CD4-positive, alpha-beta T cell treated with Interleukin-17A for 4 hours (primary cell): ENCODE results near the gene CXCL12.

Source experiments
- DNase-seq: peaks from one replicate; pipeline ENCODE4 v3.0.0-alpha.2; 2020; ENCODE audit warnings: mixed read lengths

The CXCL12 gene

DNA sequence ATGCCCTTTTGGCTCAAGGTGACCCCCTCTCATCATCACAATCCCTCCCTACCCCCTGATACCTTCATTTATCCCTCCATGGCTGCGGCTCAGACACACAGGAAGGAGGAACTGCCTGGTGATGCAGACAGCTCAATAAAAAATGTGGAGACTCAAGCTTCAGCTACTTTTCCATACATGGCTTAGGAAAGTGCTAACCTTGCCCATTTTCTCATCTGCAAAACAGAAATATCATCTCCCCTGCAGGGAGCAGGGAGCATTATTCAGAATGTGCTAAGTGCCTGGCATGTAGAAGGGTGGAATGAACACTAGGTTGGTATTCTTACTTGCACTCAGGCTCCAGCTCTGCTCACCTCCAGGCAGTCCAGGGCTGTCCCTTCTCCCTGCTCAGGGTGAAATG is 23.8 kb downstream of the CXCL12 start:
- no peak for DNase-seq

GRCh38 chr10:44358080-44358771 is 26.7 kb downstream of the CXCL12 start:
- no peak for DNase-seq

DNA sequence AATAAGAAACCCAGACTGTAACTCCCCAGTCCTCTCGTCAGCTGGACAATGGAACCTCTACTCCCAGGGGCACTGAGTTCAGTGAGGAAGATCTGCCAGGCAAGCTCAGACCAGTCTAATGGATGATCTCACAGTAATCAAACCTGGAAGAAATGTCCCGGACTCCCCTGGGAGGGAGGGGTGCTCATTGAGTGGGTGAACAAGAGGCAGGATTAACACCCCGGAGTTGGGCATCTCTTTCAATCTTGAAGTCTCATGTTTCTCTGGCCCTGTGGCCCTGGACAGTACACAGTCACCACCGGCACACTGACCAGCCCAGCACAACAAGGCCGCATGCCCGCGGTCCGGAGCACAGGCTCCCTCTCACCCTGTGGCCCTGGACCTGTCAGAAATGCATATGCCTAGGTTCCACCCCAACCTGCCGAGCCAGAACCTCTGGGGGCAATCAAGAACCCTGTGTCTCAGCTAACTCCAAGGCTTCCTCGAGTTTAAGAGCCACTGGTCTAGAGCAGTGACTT is 27.8 kb downstream of the CXCL12 start:
- DNase-seq = no peak

DNA sequence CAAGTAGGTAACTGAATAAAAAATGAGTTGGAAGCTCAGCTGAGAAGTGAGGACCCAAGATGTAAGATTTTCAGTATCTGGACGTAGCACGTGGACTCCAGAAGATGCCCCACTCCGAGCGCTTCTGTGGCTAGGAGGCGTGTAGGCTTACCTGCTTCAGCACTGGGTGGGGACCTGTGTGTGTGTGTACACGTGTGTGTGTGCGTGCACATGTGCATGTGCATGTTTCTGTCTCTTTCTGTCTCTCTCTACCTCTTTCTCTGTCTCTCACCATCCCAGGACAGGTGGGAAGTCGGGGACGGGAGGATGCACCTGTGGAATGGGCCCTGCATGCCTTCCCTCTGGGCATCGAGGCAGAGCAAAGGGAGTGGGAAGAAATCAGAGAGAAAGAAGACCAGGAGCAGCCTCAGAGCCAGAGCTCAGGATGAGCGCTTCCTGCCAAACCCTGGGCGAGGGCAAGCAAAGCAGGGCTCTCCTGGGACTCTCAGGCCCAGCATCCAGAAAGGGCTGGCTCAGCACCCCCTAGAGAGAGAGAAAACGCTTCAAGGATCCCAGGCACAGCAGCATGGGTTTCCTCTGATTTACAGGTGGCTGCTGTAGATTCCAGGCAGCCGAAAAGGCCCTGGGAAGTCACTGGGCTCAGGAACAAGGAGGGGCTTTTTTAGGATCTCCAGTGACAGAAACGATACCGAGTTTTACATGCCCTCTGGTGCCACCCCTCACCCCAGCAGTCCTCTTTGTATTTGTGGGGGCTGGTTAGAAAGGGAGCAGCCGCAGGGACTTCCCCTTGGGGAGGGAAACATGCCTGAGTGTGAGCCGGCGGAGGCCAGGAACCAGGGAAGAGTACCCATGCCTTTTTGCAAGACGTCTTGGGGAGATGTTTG is 28.5 kb downstream of the CXCL12 start:
- no peak for DNase-seq

GRCh38 chr10:44355630-44356029 is 29.3 kb downstream of the CXCL12 start:
- no peak for DNase-seq

- no peak for DNase-seq
Measured at GRCh38 chr10:44354771-44355170, 30.1 kb downstream of the CXCL12 start.

DNA sequence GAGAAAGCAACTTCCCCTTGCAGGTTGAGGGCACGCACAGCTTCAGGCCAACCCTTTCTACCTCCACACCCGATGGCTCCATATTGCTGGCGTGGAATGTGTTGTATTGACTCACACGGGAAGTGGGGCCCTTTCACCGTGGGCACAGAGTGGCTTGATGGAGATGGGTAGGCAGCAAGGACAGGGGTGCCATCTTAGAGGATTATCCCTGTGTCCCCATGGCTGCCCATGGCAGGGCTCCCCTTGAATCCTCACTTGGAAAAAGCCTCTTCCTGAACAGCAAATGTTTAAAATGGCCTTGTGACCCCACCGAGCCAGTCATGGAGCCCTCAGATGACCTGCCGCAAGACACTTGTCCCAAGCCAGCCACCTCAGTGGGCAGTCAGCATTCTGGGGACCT is 31.2 kb downstream of the CXCL12 start:
- DNase-seq = no peak

- DNase-seq = no peak
Measured at GRCh38 chr10:44353128-44353390, 31.8 kb downstream of the CXCL12 start.

GRCh38 chr10:44352316-44353127 is 32.4 kb downstream of the CXCL12 start:
- no peak for DNase-seq

DNA sequence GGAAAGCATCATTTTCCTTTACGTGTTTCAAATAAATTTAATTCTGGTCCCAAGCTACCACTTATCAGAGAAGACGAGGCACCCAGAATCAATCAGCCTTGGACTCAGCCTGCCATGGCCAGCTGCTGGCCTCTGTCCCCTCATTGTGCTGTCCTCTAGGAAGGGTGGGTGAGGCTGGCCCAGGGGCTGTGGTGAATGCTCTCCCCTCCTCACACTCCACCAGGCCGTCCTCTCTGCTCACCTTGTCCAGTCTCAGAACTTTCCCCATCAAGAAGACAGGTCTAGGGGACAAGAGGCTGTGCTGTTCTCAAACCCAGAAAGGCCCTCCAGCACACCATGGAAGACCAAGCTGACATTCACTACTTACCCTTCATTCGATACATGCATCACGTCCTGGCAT is 36.4 kb downstream of the CXCL12 start:
- no peak for DNase-seq

GRCh38 chr10:44347609-44348400 is 37.1 kb downstream of the CXCL12 start:
- DNase-seq = no peak

- no peak for DNase-seq
Measured at GRCh38 chr10:44344727-44345126, 40.2 kb downstream of the CXCL12 start.

DNA sequence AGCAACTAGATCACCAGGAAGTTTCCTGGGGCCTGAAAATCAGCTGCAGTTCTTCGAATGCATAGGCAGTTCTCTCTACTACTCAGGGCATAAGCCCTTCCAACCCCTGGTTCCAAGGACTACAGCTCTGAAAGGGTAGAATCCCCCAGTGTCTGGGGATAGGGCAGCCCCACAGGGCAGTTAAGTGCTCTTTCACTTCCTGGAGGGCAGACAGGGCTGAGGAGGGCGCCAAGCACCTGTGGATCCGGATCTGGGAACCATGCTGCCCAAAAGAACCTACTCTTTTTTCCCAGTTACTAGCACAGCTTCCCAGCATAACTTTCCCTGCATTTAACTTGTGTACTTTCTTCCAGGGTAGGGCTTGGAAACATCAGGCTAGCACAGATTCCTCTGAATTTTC is 41.1 kb downstream of the CXCL12 start:
- no peak for DNase-seq

- DNase-seq = no peak
Measured at GRCh38 chr10:44341886-44342285, 43.0 kb downstream of the CXCL12 start.

GRCh38 chr10:44340557-44340956 is 44.3 kb downstream of the CXCL12 start:
- DNase-seq = no peak

- DNase-seq = no peak
Measured at GRCh38 chr10:44339218-44339617, 45.7 kb downstream of the CXCL12 start.

- DNase-seq = no peak
Measured at GRCh38 chr10:44337081-44337480, 47.8 kb downstream of the CXCL12 start.

DNA sequence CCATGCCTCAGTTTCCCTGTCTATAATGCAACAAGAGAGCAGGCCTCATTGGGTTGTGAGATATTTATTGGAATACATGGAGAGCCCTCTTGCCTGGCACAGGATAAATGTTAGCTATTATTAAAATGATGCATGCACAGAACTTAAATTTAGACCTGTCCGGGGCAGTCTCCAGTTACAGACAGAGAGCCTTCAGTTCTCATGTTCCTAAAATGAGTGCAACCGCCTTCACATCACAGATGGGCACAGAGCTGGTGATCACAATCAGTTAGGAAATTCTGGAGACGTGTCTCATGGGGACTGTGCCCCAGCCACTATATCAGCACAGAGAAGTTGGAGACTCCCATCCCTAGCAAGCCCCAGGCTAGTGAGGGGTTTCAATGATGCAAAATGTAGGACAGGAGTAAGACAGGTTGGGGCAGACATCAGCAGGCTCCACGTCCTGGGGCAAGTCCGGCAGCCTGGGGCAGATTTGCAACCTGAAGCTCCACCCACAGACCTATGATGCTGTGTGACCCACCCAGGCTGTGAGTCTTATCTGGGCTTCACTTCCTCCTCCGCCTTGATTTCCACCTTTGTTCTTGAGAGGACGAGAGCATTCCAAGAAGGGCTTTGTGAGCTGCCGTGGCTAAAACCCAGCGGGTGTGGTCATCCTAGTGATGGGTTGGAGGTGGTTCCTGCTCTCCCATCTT is 49.4 kb downstream of the CXCL12 start:
- DNase-seq = no peak

- no peak for DNase-seq
Measured at GRCh38 chr10:44334621-44335184, 50.2 kb downstream of the CXCL12 start.

DNA sequence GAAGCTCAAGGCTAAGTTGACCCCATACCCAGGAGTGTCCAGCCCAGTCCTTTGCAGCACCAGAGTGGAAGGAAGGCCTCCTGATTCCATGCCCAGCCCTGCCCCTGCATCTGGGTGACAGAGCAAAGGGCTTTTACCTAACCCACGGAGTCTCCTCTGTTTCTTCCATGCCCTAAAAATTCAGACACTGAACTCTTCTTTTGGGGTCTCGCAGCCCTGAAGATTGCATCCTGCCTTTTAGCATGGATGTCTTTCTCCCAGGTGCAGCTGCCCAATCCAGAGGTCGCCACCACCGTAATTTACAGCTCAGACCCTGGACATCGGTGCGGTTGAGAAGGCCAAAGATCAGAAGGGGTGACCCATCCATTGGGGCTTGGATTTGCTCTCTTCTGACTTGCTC is 50.8 kb downstream of the CXCL12 start:
- no peak for DNase-seq

GRCh38 chr10:44333511-44333910 is 51.4 kb downstream of the CXCL12 start:
- DNase-seq = no peak

- DNase-seq = no peak
Measured at GRCh38 chr10:44332465-44332864, 52.4 kb downstream of the CXCL12 start.
